Measurements from ENCODE around the gene FNDC3B.

DNA sequence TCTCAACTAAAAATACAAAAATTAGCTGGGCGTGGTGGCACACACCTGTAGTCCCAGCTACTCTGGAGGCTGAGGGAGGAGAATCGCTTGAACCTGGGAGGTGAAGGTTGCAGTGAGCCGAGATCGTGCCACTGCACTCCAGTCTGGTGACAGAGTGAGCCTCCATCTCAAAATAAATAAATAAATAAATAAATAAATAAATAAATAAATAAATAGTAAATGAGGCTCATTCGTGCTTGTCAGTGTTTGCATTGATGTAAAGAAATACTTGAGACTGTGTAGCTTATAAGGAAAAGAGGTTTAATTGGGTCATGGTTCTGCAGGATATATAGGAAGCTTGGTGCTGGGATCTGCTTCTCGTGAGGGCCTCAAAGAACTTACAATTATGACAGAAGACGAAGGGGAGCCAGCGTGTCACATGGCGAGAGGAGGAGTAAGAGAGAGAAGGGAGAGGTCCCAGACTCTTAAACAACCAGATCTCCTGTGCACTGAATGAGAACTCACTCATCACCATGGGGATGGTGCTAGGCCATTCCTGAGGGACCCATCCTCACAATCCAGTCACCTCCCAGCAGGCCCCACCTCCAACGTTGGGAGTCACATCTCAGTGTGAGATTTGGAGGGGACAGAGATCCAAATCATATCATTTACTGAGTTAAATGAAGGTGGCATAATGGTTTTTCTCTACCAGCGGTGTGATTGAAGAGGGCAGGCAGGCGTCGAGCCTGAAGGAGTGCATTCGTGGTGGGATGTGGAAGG, 104.5 kb downstream of the FNDC3B start:
- TF ChIP-seq EP300 (IDR thresholded peaks at IDR 0.05): no peak
- TF ChIP-seq CTCF (IDR thresholded peaks at IDR 0.05): no peak
- TF ChIP-seq POLR2AphosphoS5 (IDR thresholded peaks at IDR 0.05): no peak
- TF ChIP-seq POLR2A (IDR thresholded peaks at IDR 0.05): no peak
